A549 (cell line): ENCODE measurements around the gene PPP2R5B.

Experiments used
- CHD2 ChIP-seq: fragments of 150-350 bp; IDR thresholded peaks from 2 replicates; pipeline ENCODE4 v1.6.1; 2014; ENCODE audit warnings: low read length; ENCODE audit not compliant: partially characterized antibody
- CTCF ChIP-seq: fragments of >200 bp; sonication (Bioruptor Twin); formaldehyde crosslinking; IDR thresholded peaks from 3 replicates; pipeline ENCODE4 v1.5.1; 2016
- EP300 ChIP-seq, 2 experiments: fragments of >200 bp; sonication (Bioruptor Twin); formaldehyde crosslinking; IDR thresholded peaks; 2 replicates in 1 of 2; 3 replicates in 1 of 2; pipeline ENCODE4 v1.6.1; 2016 to 2017
- HDAC2 ChIP-seq: fragments of 200-600 bp; sonication (generic); IDR thresholded peaks from 2 replicates; pipeline ENCODE4 v1.6.1; 2016

GRCh38 chr11:64897381-64898075 is 27.0 kb upstream of the PPP2R5B start:
- no peak for TF ChIP-seq HDAC2
- TF ChIP-seq CTCF = no peak
- no peak for TF ChIP-seq CHD2
- no peak for TF ChIP-seq EP300 (IDR thresholded peaks at IDR 0.05)
